ENCODE measurements around the gene OR5C1. TPM values are rescaled to one million over a fixed set of nuclear protein-coding genes. Genes with fewer than 3 reads are reported as not detected.

Gene OR5C1
- not detected for total RNA-seq
- long read RNA-seq = 0 reads

DNA sequence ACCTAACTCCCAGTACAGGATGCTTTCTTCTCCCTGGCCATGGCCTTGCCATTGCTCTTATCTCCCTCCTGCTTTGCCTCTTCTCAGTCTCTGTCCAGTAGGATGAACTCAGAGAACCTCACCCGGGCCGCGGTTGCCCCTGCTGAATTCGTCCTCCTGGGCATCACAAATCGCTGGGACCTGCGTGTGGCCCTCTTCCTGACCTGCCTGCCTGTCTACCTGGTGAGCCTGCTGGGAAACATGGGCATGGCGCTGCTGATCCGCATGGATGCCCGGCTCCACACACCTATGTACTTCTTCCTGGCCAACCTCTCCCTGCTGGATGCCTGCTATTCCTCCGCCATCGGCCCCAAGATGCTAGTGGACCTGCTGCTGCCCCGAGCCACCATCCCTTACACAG is at the start of gene OR5C1:
Gene OR5C1 (plus strand): TSS at position 103 of the 400 bp plus-strand sequence. CDS start 0 bp downstream, at position 103.
- DNase-seq (ENCODE audit: low spot score) = no peak

DNA sequence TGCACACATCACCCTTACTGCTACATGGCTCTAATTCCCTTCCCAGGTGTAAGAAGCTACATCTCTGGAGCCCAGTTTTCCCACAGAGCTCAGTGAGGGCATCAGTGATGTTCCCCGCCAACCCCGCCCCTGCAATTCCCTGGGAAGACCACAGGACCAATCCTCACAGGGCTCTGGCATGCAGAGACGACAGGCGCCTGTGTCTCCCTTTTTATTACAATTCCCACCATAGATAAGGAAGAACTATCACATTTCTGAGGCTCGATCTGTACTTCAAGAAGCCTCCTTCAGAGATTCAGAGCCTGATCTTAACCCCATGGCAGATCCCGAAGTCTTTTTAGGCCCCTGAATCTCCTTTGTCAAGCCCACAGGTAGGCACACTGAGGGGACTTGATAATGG is 46.7 kb upstream of the OR5C1 start, which contains the start of gene OR1L6:
Gene OR1L6 (plus strand): TSS at position 301 of the 400 bp plus-strand sequence. CDS start 7,545 bp downstream, outside the sequence.
- DNase-seq (ENCODE audit: low spot score) = no peak

DNA sequence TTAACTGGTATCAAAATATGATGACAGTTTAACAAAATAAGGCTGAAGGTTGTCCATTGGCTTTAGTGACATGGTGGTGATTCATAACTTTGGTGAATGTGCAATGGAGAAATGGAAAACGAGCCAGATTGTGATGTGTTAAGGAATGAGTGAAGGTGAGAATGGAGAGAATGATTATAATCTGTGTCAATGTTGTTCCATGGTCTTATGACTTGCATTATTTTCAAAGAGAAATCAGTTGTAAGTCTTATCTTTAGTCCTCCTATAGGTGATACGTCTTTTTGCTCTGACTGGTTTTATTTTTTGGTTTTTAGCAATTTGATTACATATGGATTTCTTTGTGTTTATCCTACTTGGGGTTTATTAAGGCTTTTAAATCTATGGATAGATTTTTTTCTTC is 33.9 kb upstream of the OR5C1 start:
- DNase-seq (ENCODE audit: low spot score) = no peak

DNA sequence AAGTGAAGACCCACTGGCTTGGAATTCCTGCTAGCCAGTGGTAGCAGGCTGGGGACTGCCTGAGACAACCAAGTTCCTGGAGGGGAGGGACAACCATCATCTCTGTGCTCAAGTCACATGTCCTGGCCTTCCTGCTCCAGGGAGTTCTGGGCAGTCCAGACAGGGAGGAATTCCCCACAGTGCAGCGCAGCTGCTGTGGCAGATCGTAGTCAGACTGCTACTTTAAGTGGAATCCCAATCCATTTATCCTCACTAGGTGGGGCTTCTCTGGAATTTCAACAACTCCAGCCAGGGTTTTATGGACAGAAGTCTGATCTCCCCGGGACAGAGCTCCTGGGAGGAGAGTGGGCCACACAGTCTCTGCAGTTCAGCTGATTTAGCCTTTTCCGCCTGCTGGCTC is 20.9 kb upstream of the OR5C1 start:
- no peak for DNase-seq (ENCODE audit: low spot score)

DNA sequence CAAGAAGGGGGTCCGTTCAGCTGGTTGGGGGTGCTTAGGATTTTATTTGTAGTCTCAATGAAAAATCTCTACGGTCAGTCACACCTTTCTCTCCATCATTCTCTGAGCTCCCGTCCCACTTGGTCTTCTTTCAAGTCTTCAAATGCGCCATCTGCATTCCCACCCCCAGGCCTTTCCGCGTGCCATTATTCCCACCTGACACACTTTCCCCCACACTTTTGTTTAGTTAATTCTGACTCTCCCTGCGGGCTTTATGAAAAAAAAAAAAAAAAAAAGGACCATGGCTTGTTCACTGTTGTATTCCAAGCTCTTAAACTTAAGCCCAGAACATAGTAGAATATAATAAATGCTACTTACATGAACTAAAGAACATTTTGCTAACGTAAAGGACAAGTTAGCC is 11.7 kb upstream of the OR5C1 start:
- DNase-seq (ENCODE audit: low spot score) = no peak

DNA sequence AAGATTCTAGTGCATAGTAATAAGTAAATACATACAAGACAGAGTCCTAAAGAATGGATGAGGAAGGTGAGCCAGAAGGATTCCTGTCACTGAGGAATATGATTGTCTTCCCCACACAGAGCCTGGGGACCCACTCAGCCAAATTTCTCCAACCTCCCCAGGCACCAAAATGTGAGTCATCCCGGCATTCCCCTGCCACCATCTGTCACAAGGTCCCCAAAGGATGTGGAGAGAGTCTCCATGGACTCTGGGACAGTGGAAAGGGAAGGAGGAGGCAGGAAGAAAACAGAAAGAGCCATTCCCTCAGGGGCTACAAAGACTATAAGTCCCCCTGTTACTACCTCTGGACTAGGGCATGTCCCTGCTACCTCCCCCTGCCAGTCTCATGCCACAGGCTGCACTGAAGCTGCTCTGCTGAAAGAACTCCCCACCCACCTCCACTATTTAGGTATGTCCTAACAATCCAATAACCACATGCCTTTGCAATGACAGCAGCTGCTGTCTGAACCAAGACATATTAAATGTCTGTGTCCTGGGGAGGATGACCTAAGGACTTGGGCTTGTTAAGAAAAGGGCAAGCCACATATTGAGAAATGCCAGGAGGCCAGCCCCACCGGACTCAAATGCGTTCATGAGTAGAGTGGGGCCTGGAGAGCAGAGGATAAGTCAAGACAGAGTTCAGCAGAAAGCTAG is 10.7 kb upstream of the OR5C1 start:
- no peak for DNase-seq (ENCODE audit: low spot score)

DNA sequence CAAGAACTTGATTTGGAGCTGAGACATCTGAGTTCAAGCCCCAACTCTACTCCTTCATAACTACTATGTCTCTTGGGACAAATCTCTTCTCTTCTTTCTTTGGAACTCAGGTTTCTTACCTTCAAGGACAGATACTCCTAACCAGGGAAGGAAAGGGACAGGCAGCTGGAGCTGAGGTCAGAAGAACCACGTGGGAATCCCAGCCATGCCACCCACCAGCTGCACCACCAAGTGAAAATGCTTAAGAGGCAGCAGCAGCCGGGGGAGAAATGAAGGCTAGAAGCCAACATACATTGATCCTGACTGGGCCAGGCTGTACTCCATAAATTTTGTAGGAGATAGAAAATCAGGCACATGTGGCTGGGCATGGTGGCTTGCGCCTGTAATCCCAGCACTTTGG is 9.6 kb upstream of the OR5C1 start:
- DNase-seq (ENCODE audit: low spot score) = no peak

DNA sequence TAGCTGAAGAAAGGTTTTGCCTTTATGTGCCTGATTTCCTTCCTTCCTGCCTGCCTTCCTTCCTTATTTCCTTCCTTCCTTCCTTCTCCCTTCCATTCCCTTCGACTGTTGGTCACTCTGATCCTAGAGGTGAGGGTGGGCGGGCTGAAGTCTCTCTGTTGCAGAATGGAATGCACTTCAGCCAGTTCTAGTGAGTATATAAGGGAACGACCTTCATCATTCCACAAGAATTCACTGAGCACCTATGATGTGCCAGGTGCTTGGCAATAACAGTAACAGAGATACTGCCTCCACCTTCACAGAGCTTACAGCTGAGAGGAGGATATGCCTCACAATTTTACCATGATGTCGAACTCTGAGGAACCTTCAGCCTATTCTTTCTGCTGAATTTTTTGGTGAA is 8.7 kb upstream of the OR5C1 start:
- DNase-seq (ENCODE audit: low spot score) = no peak

DNA sequence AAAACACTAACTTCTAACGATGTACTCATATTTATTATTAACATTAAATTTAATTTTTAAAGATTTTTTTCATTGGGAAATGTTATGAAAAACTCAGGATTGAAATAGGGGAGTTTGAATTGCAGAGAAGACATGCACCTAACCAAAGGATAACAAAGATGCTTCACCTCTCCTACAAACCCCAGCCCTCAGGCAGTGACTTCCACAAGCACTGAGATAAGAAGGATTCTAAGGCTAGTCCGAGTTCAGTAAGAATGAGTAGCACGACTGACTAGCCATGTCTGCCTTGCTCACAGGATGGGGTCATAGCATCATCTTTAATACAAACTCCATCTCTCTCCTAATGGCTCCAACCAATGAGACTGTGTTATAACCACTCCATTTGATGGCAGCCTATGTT is 7.1 kb upstream of the OR5C1 start:
- no peak for DNase-seq (ENCODE audit: low spot score)

DNA sequence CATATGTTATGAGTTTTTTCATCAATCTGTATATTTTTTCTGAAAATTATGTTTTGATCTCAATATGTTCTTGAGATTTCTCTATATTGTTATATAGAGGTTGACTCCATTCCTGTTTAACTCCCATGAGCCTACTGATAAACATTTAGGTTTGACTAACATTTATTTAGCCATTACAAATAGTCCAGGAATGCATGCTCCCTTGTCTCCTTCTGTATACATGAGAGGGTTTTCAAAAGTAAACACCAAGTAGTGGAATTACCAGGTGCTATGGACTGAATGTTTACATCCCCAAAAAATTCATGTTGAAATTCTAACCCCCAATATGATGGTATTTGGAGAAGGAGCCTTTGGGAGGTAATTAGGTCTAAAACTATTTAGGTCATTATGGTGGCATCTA is 3.5 kb upstream of the OR5C1 start:
- no peak for DNase-seq (ENCODE audit: low spot score)

DNA sequence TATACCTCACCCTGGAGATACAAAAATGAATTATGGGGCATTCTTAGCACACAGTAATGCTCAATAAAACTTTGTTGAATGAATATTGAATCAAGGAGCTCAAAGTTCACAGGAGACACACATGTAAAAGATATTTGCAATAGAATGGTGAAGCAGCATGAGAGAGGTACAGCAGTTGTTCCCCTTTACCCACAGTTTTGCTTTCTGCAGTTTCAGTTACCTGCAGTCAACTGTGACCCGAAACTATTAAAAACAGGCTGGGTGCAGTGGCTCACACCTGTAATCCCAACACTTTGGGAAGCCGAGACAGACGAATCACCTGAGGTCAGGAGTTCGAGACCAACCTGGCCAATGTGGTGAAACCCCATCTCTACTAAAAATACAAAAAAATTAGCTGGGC is 2.4 kb upstream of the OR5C1 start:
- no peak for DNase-seq (ENCODE audit: low spot score)

DNA sequence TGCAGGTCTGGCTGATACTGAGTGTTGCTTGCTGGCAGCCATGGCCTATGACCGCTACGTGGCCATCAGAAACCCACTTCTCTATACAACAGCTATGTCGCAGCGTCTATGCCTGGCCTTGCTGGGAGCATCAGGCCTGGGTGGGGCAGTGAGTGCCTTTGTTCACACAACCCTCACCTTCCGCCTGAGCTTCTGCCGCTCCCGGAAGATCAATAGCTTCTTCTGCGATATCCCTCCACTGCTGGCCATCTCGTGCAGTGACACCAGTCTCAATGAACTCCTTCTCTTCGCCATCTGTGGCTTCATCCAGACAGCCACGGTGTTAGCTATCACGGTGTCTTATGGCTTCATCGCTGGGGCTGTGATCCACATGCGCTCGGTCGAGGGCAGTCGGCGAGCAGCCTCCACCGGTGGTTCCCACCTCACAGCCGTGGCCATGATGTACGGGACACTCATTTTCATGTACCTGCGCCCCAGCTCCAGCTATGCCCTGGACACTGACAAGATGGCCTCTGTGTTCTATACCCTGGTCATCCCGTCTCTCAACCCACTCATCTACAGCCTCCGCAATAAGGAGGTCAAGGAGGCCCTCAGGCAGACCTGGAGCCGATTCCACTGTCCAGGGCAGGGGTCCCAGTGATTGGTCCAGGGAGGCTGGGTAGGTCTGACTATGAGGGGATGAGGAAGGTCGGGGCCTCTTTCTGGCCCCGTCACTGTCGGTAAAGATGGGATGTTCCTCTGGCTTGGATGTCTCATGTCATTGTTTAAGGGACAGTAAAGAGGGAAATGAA is 718 bp downstream of the OR5C1 start:
- no peak for DNase-seq (ENCODE audit: low spot score)

DNA sequence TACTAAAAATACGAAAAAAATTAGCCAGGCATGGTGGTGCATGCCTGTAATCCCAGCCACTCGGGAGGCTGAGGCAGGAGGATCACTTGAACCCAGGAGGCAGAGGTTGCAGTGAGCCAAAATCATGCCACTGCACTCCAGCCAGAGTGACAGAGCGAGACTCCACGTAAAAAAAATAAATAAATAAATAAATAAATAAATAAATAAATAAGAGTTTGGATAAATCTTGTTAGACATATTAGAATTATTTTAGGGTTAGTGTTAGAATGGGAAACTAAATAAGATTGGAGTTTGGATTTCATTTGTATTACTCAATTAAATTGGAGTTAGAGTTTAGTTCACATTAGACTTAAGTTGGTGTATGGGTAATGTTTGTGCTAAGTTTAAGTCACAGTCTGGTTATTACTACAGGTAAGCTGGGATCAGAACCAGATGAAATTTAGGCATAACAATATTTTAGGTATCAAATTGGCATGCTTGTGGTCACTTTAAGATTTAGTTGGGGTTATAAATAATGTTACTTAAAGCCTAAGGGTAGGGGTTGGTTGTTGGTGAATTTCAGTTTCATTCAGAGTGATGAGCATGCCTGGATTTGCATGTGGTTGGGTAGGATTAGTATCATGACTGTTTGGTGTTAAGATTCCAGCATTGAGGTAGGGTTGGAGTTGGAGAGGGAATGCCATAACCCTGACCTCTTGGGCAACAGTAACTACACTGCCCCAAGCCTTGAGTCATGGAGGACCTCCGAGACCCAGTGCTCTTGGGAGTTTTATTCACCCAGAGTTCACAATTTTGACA is 3.3 kb downstream of the OR5C1 start:
- DNase-seq (ENCODE audit: low spot score) = no peak

DNA sequence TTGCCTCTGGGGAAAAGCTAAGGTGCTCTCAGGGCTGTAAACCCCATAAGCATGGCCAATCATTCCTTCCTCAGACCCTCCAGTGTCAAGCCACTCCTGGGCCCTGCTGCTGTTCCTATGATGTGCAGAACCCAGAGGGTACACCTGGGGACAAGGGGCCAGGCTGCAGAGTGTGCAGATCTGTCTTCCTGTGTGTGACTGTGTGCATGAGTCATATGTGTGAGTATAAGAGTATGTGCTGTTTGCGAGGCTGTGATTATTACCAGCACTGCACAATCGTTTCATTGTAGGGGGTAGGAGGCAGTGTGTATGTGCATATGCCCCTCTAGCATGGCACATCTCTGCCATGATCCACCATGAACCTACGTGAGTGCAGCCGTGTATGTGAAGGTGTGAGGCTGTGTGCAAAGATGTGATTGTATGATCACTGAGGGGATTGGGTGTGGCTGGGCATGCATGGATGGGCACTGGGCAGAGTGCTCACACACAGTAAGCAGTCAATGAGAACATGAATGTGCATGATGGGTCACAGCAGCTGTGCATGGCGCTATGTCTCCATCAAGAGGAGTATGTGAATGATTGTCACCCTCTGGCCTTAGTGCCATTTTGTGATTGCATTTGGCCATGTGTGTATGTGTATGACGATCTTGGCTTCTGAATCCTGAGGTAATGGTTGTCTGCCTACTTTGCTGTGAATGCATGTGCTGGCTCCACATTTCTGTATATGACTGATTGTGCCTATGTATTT is 8.8 kb downstream of the OR5C1 start:
- DNase-seq (ENCODE audit: low spot score) = no peak

DNA sequence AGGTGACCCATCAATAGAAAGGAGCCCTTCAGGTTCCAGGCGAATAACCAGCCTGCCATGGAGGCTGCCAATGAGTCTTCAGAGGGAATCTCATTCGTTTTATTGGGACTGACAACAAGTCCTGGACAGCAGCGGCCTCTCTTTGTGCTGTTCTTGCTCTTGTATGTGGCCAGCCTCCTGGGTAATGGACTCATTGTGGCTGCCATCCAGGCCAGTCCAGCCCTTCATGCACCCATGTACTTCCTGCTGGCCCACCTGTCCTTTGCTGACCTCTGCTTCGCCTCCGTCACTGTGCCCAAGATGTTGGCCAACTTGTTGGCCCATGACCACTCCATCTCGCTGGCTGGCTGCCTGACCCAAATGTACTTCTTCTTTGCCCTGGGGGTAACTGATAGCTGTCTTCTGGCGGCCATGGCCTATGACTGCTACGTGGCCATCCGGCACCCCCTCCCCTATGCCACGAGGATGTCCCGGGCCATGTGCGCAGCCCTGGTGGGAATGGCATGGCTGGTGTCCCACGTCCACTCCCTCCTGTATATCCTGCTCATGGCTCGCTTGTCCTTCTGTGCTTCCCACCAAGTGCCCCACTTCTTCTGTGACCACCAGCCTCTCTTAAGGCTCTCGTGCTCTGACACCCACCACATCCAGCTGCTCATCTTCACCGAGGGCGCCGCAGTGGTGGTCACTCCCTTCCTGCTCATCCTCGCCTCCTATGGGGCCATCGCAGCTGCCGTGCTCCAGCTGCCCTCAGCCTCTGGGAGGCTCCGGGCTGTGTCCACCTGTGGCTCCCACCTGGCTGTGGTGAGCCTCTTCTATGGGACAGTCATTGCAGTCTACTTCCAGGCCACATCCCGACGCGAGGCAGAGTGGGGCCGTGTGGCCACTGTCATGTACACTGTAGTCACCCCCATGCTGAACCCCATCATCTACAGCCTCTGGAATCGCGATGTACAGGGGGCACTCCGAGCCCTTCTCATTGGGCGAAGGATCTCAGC is 11.6 kb downstream of the OR5C1 start, which contains the start of gene OR1K1:
Gene OR1K1 (plus strand): TSS at position 58 of the 995 bp plus-strand sequence. CDS start 0 bp downstream, at position 58.
- peak; percentile 71 for DNase-seq (ENCODE audit: low spot score)

DNA sequence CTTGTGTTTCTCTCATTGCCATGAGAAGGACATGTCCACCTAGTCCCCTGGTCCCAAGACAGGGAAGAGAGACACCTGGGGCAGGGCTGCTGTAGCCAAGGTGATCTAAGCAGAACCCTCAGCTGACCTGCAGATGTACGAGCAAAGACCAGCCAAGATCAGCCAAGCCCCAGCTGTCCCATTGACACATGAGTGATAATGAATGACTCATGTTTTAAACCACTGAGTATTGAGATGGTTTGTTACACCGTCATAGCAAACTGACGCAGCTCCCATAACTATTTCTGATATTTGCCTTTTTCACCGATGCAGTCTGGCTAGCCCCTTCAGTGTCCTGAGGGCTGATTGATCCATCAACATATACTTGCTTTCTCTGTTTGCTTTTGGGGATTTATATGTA is 17.9 kb downstream of the OR5C1 start:
- no peak for DNase-seq (ENCODE audit: low spot score)

DNA sequence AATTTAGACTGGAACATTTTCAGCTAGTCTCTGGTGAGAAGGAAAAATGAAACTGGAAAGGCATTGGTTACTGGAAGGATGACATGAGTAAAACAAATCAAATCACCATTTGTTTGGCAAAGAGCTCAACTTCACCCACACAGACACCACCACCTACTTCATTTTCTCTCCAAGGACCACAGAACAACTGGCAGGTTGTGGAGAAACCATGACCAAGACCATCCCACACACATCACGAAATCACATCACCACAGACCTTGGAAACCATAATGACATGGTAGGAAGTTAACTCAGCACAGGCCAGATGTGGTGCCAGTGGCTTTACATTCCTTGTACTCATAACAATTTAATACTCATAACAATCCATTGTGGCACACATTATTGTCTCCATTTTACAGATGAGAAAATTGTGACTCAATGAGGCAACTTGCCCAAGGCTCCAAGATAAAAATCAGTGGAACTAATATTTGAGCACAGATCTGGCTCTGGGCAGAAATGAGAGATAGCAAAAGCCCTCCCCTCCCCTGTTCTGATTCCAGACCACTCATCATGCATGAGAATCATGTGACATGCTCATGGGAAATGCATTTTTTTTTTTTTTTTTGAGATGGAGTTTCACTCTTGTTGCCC is 18.7 kb downstream of the OR5C1 start:
- DNase-seq (ENCODE audit: low spot score) = no peak

DNA sequence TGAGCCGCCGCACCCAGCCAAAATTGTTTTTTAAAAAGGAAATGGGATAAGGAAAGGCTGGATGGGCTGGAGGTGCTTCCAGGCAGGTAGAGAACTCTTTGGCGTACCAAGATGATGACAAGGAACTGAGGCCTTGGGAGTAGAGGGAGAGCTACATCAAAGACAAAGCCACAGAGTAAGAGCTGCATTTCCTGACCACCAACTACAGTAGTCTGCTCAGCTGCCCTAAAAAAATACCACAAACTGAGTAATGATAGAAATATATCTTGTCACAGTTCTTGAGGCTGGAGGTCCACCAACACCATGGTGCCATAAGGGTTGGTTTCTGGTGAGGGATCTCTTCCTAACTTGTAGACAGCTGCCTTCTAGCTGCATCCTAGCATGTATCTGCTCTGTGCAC is 19.4 kb downstream of the OR5C1 start:
- DNase-seq (ENCODE audit: low spot score) = no peak

DNA sequence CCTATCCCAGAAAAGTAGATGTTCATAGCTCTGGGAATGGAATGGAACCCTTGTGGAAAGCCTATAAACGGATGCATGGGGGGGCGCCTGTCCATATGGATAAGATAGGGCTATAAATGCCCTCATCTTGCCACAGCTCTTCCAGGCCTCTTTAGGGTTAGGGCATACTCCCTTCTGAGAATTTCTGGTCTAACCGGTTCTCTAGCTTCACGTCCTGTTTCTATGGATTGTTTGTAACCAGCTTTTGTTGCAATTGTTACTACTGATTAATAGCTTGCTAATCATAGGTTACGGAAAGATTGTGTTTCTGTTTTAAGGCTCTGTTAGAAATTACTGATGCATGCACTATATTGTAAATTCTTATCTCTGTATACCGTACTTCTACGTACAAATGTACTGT is 20.5 kb downstream of the OR5C1 start:
- peak; percentile 30 for DNase-seq (ENCODE audit: low spot score)
